SK-N-SH treated with all-trans-retinoic acid at 6 μM for 48 hours (cell line): ENCODE results near the gene MAP1B.
"Not testable (repeated sequence)": the region's sequence is repeated elsewhere in the genome, so short reads cannot be mapped to it uniquely, and the experiment has no call there.

ENCODE experiments used
- ATAC-seq: fragments of 200-7000 bp; cut with Tn5 transposase; 3 replicates; pipeline ENCODE4 v1.9.1; 2020; ENCODE audit warnings: mild to moderate bottlenecking, moderate library complexity
- BACH2 ChIP-seq: fragments of 250-450 bp; sonication (Bioruptor Pico); IDR thresholded peaks from 2 replicates; pipeline ENCODE4 v1.9.0; 2021; ENCODE audit warnings: mild to moderate bottlenecking, borderline replicate concordance
- CSDC2 ChIP-seq: fragments of 250-450 bp; sonication (Bioruptor Pico); IDR thresholded peaks from 2 replicates; pipeline ENCODE4 v1.5.0; 2020; ENCODE audit warnings: mild to moderate bottlenecking, moderate library complexity
- CSRNP3 ChIP-seq: fragments of 250-450 bp; sonication (Bioruptor Pico); IDR thresholded peaks from 2 replicates; pipeline ENCODE4 v1.5.1; 2021; ENCODE audit warnings: mild to moderate bottlenecking, moderate library complexity
- GLIS3 ChIP-seq: fragments of 250-450 bp; sonication (Bioruptor Pico); IDR thresholded peaks from 2 replicates; pipeline ENCODE4 v1.5.0; 2020; ENCODE audit warnings: mild to moderate bottlenecking, moderate library complexity
- ISL1 ChIP-seq: fragments of 250-450 bp; sonication (Bioruptor Pico); IDR thresholded peaks from 2 replicates; pipeline ENCODE4 v2.1.2; 2022; ENCODE audit warnings: mild to moderate bottlenecking, moderate library complexity
- OSR1 ChIP-seq: fragments of 250-450 bp; sonication (Bioruptor Pico); IDR thresholded peaks from 2 replicates; pipeline ENCODE4 v1.8.0; 2022; ENCODE audit warnings: moderate library complexity, mild to moderate bottlenecking, inconsistent platforms
- PATZ1 ChIP-seq: fragments of 250-450 bp; sonication (Bioruptor Pico); IDR thresholded peaks from 2 replicates; pipeline ENCODE4 v1.8.0; 2020; ENCODE audit warnings: mild to moderate bottlenecking, moderate library complexity, borderline replicate concordance
- POU6F1 ChIP-seq: fragments of 250-450 bp; sonication (Bioruptor Pico); IDR thresholded peaks from 2 replicates; pipeline ENCODE4 v1.8.0; 2021; ENCODE audit warnings: low read depth, mild to moderate bottlenecking, moderate library complexity, borderline replicate concordance
- PPARA ChIP-seq: fragments of 250-450 bp; sonication (Bioruptor Pico); IDR thresholded peaks from 2 replicates; pipeline ENCODE4 v1.5.0; 2020; ENCODE audit warnings: mild to moderate bottlenecking, borderline replicate concordance
- RARB ChIP-seq: fragments of 250-450 bp; sonication (Bioruptor Pico); IDR thresholded peaks from 2 replicates; pipeline ENCODE4 v1.8.0; 2021; ENCODE audit warnings: mild to moderate bottlenecking, moderate library complexity
- SNAI2 ChIP-seq: fragments of 250-450 bp; sonication (Bioruptor Pico); IDR thresholded peaks from 2 replicates; pipeline ENCODE4 v1.5.0; 2020; ENCODE audit warnings: mild to moderate bottlenecking, moderate library complexity
- TCF4 ChIP-seq: fragments of 250-450 bp; sonication (Bioruptor Pico); IDR thresholded peaks from 2 replicates; pipeline ENCODE4 v1.8.0; 2021; ENCODE audit warnings: mild to moderate bottlenecking, moderate library complexity, borderline replicate concordance
- TOX ChIP-seq: fragments of 250-450 bp; sonication (Bioruptor Pico); IDR thresholded peaks from 2 replicates; pipeline ENCODE4 v1.8.0; 2021; ENCODE audit warnings: mild to moderate bottlenecking, moderate library complexity, borderline replicate concordance
- TSHZ2 ChIP-seq: fragments of 250-450 bp; sonication (Bioruptor Pico); IDR thresholded peaks from 2 replicates; pipeline ENCODE4 v1.5.0; 2020; ENCODE audit warnings: mild to moderate bottlenecking, moderate library complexity
- ZC3H10 ChIP-seq: fragments of 250-450 bp; sonication (Bioruptor Pico); IDR thresholded peaks from 2 replicates; pipeline ENCODE4 v1.5.1; 2021; ENCODE audit warnings: mild to moderate bottlenecking, moderate library complexity
- ZFP3 ChIP-seq: fragments of 250-450 bp; sonication (Bioruptor Pico); IDR thresholded peaks from 2 replicates; pipeline ENCODE4 v1.5.0; 2020; ENCODE audit warnings: mild to moderate bottlenecking, moderate library complexity
- ZFP30 ChIP-seq: fragments of 450-650 bp; formaldehyde crosslinking; IDR thresholded peaks from 2 replicates; pipeline ENCODE4 v1.5.0; 2022; ENCODE audit warnings: mild to moderate bottlenecking, moderate library complexity
- ZNF70 ChIP-seq: fragments of 450-650 bp; formaldehyde crosslinking; IDR thresholded peaks from 2 replicates; pipeline ENCODE4 v1.5.0; 2020; ENCODE audit warnings: mild to moderate bottlenecking, moderate library complexity
- ZNF8 ChIP-seq: fragments of 450-650 bp; formaldehyde crosslinking; IDR thresholded peaks from 2 replicates; pipeline ENCODE4 v1.5.0; 2020; ENCODE audit warnings: mild to moderate bottlenecking, moderate library complexity

Gene MAP1B

GRCh38 chr5:72167257-72167656 is 60.0 kb downstream of the MAP1B start:
- ATAC-seq, result peak; percentile 1; the same call in 1 of the 3 replicates

GRCh38 chr5:72167804-72168203 is 60.5 kb downstream of the MAP1B start:
- ATAC-seq, result peak; percentile 73
- TF ChIP-seq TOX (CRISPR knock-in tag) (peak; percentile 92), BACH2 (CRISPR knock-in tag) (no peak), ZFP3 (peak; percentile 49; the same call in 1 of the 2 replicates), ZC3H10 (CRISPR knock-in tag) (peak; percentile 84), CSDC2 (0 out of 2 replicates have a peak, but pooled peaks have one; percentile 37), RARB (0 out of 2 replicates have a peak, but pooled peaks have one; percentile 27), ZFP30 (CRISPR knock-in tag) (no peak), ISL1 (CRISPR knock-in tag) (peak; percentile 80)

More at GRCh38 chr5:72167257-72167656, 60.0 kb downstream of the MAP1B start:
- no peak for TF ChIP-seq BACH2 (CRISPR knock-in tag)
- TF ChIP-seq PATZ1 (CRISPR knock-in tag), result no peak
- no peak for TF ChIP-seq CSDC2
- TF ChIP-seq, all 23 proteins: peak for 0

GRCh38 chr5:72170101-72170500 is 62.8 kb downstream of the MAP1B start:
- no peak for TF ChIP-seq SNAI2 (CRISPR knock-in tag)
- no peak for TF ChIP-seq CSRNP3 (CRISPR knock-in tag)
- TF ChIP-seq PPARA (CRISPR knock-in tag), result no peak
- TF ChIP-seq ZNF70, result no peak
- TF ChIP-seq ZFP30 (CRISPR knock-in tag), result no peak
- TF ChIP-seq TCF4, result no peak
- no peak for TF ChIP-seq POU6F1 (CRISPR knock-in tag)
- TF ChIP-seq ZNF8, result no peak
- no peak for TF ChIP-seq TOX (CRISPR knock-in tag)
- TF ChIP-seq TSHZ2 (CRISPR knock-in tag), result no peak
- no peak for TF ChIP-seq BACH2 (CRISPR knock-in tag)
- TF ChIP-seq, all 23 proteins: peak for 0
- ATAC-seq, result no peak

GRCh38 chr5:72171181-72171580 is 63.9 kb downstream of the MAP1B start:
- ATAC-seq, result not testable (repeated sequence)

- ATAC-seq, result no peak
- TF ChIP-seq GLIS3 (CRISPR knock-in tag), result no peak
- TF ChIP-seq, all 23 proteins: peak for 0
Observed at GRCh38 chr5:72171667-72172066, 64.4 kb downstream of the MAP1B start.

GRCh38 chr5:72172786-72173185 is 65.5 kb downstream of the MAP1B start:
- no peak for ATAC-seq
- TF ChIP-seq OSR1 (CRISPR knock-in tag) (no peak), POU6F1 (CRISPR knock-in tag) (no peak), ZNF70 (no peak), CSRNP3 (CRISPR knock-in tag) (no peak)
